Measurements from ENCODE around the gene BAMBI.
"Not testable (repeated sequence)": the region's sequence is repeated elsewhere in the genome, so short reads cannot be mapped to it uniquely, and the experiment has no call there.

The BAMBI gene, protein sequence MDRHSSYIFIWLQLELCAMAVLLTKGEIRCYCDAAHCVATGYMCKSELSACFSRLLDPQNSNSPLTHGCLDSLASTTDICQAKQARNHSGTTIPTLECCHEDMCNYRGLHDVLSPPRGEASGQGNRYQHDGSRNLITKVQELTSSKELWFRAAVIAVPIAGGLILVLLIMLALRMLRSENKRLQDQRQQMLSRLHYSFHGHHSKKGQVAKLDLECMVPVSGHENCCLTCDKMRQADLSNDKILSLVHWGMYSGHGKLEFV

DNA sequence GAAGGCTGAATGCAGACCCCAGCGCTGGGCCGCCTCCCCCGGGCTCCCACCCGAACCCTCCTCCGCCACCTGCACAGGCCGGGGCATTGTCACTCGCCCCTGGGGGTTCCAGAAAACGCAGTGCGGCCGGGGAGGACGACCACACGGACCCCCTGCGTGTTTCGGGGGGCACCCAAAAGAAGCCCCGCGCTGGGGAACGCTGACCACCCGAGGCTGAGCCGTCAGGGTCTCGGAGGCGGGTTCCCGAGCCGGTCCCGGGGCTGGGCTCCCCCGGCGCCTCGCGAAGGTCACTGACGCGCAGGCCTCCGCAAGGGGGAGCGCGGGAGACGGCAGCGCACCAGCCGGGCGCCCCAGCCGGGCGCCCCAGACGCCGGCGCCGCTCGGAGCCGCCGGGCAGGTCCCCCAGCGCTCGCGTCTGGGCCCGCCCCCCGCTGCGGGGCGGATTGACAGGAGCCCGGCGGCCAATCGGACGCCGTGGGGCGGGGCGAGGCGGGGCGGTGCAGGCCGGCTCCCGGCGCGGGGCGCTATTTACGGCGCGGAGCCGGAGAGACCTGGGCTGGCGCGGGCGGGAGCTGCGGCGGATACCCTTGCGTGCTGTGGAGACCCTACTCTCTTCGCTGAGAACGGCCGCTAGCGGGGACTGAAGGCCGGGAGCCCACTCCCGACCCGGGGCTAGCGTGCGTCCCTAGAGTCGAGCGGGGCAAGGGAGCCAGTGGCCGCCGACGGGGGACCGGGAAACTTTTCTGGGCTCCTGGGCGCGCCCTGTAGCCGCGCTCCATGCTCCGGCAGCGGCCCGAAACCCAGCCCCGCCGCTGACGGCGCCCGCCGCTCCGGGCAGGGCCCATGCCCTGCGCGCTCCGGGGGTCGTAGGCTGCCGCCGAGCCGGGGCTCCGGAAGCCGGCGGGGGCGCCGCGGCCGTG is at the start of gene BAMBI:
Gene BAMBI (plus strand): TSS at position 554 of the 920 bp plus-strand sequence. CDS start 377 bp downstream, outside the sequence.
- peak; percentile 93 for DNase-seq

DNA sequence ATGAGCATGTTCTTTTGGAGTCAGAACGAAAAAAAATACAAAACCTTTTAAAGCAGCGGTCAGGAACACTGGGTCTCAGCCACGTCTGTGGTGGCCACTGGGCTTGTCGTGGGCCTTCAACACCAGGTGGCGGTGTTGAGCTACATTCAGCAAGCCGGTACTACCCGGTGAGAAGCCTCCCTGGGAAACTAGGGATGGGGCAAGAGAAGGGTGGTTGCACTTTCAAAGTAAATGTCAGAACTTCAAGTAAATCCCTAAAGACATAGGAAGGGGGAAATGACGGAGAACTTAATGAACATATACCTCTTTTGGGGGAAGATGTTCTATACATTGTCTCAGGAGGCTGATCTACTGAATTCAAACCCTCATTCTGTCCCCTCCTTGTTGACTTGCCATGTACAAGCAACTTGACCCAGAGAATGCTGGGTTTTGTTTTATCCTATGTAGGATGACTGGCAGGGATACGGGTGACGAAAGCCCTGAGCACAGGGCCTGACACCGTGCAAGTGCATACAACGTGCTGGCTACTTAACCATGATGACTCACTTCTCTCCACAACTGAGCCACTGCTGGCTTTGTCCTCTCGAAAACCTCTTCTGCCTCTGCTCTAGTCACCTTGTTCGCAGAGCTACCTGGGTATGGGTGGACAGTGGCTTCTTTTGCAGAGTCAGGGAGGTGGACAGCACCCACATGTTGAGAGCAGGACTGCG is 49.0 kb upstream of the BAMBI start:
- DNase-seq, result peak; percentile 74

DNA sequence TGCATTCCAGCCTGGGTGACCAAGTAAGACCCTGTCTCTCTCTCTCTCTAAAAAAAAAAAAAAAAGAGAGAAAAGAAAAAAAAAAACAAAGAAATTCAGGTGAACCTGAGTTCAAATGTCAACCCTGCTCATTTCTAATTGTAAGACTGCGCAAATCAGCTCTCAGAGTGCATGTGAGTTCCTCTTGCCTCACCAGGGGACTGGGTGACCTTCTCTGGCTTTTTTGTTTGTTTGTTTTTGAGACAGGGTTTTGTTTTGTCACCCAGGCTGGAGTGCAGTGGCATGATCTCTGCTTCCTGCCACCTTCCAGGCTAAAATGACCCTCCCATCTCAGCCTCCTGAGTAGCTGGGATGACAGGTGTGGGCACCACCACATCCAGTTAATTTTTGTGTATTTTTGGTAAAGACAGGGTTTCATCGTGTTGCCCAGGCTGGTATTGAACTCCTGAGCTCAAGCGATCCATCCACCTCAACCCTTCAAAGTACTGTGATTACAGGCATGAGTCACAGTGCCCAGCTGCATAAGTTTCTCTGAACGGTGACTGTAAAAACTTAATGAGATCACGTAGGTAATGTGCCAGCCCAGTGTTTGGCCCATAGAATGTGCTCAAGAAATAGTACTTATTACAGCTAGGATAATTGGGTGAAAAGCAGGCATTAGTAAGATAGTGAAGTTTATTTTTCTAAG is 45.3 kb upstream of the BAMBI start:
- no peak for DNase-seq

DNA sequence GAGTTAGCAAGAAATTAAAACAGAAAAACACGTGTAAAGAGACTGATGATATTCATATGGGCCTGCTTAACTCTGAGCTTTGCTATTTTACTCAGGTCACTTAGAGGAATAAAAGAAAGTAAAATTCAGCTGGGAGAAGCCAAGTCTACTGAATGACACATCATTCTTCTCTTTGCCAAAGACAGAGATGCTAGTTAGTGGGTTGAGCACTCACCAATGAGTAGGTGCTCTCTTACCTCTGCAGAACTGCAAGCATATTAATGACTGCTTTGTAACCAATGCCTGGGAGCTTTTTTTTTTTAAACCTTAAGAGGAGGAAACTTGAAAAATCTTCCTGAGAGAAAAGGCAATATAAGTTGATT is 44.8 kb upstream of the BAMBI start:
- no peak for DNase-seq

DNA sequence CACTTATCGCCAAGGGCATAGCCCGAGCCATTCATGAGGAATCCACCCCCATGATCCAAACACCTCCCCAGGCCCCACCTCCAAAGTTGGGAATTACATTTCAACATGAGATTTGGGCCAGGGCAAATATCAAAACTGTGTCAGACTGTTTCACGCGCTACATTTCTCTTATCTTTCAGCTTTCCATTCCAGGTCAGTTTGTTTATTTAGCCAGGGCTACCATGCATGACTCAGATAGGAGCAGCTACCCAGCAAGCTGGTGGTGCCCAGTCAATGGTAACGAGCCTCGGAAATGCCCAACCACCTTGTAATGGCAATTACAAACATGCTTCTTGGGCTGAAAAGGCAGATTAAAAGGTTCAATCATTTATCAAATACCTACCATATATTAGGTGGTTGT is 43.6 kb upstream of the BAMBI start:
- no peak for DNase-seq

DNA sequence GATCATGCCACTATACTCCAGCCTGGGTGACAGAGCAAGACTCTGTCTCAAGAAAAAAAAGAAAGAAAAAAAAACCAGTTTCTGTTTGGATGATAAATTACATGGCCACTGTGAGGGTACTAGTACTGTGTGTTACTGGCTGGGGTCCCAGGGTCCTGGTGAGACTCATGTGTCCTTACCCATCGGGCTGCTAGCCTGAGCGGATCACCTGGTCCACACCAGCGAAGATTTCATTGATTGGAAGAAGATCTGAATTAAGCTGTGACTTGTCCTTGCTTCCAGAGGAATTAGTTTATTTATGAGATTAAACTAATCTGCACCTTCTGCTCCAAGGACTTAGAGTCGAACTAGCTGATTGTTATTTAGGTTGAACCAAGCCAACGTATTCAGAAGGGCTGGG is 40.0 kb upstream of the BAMBI start:
- no peak for DNase-seq

DNA sequence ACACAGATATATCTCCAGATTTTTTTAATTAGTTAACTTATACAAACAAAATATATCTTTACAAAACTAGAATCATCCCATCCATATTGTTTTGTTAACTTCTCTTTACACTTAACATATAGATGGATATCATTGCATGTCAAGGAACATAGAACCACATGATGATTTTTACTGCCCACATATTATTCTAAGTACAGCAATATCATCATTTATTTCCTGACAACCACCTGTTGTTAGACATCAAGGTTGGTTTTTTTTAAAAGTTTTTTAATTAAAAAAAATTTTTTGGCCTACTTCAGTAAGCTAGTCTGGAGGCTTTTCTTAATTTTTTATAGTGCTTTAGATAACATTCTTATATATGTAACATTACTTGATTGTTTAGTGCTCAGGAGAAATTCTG is 38.9 kb upstream of the BAMBI start:
- DNase-seq, result no peak

DNA sequence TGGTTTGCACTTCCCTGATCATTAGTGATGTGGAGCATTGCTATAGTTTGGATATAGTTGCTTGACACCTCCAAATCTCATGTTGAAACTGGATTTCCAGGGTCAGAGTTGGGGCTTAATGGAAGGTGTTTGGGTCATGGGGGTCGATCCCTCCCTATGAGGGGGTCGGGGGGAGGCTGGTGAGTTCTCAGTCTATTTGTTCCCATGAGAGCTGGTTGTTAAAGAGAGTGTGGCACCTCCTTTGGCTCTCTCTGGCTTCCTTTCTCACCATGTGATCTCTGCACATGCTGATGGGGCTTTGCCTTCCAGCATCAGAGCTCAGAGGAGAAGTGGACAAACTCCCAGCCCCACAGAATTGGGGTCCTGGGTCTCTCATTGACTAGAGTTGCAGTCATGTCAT is 36.8 kb upstream of the BAMBI start:
- no peak for DNase-seq

DNA sequence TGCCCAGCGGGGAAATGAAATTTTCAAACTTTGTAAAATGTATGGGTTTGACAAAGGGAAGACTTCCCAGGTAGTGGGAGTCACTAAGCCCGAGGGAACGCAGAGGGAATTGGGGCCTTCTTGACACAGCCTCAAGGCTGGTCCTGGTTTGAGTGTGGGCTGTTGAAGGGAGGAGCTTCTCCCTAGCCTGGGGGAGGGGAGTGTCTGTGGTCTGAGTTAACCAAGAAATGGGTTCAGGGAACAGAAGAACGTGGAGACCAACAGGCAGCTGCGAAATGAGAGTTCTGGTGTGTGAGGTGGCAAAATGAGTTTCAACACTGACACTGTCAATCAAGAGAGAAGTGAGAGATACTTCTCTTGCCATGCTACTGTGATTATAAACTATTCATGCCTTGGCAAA is 32.7 kb upstream of the BAMBI start:
- DNase-seq, result no peak

DNA sequence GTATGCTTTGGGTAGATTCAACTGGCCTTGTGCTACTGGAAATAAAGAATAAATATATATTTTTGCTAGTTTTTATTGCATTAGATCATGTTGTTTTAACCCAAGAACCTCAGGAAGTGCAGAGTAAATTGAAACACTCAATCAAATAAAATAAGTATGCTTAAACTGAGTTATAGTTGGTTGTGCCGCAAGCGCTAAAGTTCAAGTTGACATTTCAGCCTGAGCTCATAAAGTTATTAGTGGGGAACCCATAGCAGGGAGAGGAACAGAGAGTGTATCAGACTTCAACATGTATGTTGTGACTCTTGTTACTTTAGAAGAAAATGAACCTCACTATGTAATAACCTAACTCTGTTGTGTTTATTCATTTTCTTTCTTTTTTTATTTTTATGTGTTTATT is 25.2 kb upstream of the BAMBI start:
- DNase-seq, result no peak

DNA sequence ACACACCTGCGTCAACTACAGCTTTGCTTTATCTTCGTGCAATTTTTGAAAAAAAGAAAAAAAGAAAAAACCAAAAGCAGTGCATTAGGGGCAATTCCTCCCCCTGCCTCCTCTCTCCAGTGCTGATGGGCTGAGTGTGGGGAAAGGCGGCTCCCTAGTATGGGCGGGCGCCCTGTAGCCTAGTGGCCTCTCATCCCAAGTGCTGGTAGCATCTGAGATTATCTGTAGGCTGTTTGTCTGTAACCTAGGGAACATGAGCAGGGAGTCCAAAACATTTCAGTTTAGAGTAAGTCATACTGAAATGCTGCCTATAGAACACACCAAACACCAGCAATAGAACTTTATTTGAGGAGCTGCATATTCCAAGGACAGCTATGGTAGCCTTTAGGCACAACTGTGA is 24.6 kb upstream of the BAMBI start:
- DNase-seq, result no peak

DNA sequence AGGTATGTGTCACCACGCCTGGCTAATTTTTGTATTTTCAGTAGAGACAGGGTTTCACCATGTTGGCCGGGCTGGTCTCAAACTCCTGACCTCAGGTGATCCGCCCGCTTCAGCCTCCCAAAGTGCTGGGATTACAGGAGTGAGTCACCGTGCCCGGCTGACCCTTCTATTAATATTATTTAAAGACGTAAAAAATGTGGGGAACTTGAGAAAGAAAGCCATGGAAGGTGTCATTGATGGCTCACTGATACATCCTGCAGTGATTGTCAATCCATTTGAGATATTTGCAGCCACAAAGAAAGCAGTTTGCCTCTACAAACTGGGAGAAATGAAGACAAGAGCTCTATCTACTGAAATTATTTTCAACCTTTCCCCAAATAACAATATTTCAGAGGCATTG is 18.5 kb upstream of the BAMBI start:
- not testable (repeated sequence) for DNase-seq

DNA sequence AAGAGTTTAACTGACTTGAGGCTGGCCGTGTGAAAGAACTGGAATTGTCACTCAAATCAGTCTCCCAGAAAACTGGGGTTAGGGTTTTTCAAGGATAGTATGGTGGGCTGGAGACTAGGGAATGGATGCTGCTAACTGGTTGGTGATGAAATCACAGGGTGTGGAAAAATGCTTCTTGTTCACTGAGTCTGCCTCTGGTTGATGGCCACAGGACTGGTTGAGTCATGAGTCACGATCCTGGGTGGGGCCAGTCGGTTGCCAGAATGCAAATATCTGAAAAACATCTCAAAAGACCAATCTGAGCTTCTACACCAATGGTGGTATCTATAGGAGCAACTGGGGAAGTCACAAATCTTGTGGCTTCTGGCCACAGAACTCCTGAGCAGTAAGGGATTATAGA is 16.3 kb upstream of the BAMBI start:
- no peak for DNase-seq

DNA sequence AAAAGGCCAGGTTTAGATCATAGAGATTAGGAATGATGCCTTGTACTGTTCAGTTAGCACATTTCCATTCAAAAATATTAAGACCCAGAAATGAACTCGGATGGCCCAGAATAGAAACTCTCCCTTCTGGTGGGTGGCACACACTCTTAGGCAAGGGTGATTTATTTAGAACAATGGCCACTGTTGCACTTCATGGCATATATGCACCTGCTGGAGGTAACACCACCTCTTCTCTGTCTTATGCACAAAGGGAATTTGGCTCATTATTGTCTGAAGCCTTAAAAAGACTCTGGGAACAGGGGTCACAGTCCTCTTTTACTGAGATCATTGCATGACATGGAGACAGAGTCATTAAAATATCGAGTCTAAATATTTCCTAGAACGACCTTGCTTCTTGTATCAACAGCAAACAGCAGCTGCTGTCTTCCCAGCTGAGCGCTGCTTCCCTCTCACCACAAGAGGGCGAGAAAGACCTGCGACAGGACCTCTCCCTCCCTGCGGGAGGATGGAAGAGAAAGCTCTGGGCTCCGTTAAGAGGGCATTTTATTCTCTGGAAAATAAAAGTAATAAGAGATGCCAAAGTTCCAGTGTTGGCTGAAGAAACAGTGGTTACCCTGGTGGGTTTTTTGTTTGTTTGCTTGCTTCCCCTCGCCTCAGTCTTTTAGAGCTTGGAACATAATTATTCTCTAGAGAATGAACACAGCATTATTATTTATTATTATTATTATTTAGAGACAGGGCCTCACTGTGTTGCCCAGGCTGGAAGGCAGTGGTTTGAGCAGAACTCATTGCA is 13.5 kb upstream of the BAMBI start:
- DNase-seq, result peak; percentile 83

DNA sequence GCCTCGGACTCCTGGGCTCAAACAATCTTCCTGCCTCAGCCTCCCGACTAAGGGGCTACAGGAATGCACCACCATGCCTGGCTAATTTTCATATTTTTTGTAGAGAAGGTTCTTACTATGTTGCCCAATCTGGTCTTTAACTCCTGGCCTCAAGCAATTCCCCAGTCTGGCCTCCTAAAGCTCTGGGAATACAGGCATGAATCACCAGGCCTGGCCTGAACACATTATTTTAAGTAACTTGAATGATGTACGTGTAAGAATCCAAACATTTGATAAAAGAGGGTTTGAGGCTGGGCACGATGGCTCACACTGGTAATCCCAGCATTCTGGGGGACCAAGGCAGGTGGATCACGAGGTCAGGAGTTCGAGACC is 13.0 kb upstream of the BAMBI start:
- no peak for DNase-seq

DNA sequence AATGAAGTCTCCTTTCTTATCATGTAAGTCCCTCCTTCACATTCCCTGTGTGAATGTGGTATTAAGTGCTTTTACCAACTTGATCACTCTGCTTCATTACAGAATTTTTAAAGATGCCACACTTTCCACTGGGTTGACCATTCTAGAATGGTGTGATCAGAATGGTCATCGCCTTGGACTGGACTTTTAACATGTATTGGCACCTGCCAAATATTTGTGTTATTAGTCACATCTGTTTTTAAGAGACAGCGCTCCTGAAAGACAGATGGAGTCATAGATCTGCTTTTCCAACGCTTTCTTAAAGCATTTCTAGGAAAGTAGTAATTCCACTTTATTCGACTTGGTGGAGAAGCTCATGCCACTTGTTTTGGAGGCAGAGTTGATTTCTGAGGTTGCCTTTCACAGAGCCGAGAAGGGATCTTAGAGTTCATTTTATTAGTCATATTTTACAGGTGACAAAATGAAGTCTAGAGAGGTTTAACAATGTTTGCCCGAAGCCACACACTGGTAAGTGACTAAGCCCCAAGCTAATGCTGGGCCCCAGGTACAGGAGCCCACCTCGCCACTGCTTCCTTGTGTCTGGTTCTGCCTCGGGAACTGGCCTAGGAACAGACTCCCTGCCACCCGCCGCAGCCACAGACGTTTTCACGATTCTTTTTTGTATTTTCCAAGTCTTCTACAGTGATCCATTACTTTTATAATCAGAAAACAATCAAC is 10.4 kb upstream of the BAMBI start:
- no peak for DNase-seq

DNA sequence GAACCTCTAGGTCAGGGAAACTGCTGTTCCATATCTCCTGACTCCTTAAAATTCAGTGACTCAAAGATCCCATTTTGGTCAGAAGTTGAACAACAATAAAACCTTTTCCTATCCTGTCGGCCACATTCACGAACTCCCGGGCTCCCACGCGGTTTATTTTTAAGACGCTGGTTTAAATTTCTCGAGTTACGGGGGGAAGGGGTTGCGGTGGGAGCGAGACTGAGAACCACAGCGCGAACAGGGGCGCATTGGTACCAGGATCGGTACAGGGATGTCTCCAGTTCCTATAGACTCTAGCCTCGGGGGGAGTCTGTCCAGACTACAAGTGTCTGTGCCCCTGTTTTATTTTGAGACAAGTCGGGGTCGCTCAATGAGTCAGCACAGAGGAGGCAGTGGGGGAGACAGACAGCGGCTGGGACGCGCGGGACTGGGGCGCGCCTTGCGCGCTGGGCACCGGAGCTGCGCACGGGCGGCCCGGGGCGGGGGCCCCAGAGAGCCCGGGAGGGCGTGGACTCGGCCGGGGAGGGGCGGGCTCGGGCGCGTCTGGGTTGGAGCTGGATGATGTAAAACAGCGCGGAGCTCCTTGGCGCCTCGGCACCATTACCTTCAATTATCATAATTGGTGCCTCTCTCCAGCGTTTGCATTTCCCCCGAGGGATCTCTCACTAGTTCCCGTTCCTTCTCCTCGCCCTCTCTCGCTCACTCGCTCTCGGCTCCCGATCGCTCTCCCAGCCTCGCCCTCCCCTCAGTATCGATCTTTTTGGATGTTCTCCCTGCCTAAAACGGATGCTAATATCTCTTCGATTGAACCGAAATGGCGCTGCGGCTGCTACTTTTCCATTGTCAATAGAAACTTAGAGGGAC is 8.7 kb upstream of the BAMBI start:
- peak; percentile 69 for DNase-seq

DNA sequence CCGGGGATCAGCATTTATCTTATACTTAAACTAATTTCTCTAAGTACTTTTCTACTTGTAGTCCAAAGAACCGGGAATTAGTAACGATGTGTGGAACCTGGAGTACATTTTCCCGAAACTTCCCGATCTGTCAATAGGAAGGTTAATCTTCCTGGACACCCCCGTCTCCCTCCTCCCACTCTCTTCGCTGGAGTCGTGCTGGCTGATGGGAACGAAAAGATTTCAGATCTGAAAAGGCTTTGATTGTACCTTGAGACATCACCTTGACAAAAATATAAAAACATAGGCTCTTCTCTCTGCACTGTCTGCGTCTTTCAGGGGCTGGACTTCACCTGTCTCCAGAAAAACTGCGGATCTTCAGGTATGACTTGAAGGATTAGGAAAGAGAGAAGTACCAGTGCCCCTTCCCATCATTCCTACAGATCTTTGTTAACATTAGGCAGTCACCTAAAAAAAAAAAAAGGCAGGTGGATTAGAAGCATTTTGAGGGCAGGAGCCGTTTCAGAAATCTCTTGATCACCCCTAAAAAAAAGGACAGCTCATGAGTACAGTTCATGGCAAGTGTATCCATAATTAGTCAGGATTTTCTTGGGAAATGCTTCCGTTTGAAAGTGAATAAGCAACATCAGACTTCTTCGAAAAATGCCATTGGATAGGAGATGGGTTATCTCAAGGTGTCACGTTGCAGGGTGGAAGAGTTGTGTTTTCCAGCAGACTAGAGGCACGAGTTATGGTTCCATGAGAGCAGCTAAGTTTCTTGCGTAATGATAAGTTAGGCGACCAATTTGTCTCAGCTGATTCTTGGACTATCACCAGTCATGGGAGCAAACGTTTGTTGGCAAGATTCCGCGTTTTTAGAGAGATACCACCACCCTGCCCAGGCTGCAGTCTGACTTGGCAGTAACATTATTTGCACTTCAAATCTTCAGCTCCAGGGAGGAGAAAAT is 7.8 kb upstream of the BAMBI start:
- DNase-seq, result no peak

DNA sequence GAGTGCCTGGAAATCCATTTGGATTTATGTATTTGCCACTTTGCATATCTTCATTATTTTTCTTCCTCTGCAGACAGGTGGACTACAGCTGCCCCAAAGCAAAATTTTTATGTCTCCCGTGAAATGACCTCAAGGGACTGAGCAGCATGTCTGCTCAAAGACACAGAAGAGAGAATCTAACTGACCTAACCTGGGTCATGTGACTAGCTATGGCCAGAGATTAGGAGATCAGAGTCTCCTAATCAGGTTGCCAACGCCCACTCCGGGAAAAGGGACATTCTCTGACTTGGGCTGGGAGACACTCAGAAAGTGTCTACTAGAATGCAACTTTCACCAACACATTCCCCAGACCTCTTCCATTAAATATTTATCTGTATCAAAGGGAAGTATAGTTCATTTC is 2.5 kb upstream of the BAMBI start:
- DNase-seq, result no peak

Measured in left hindlimb (tissue), 1 donor.